Fibroblast of pulmonary artery (primary cell): ENCODE results near the gene SNAPC2.

Experiments used
- DNase-seq: peaks from one replicate; pipeline ENCODE4 v3.0.0-alpha.2; 2010; ENCODE audit warnings: low read depth
- H3K4me3 ChIP-seq: replicated peaks from 2 replicates; pipeline ENCODE4 v1.5.1; 2011; ENCODE audit warnings: low read depth, mild to moderate bottlenecking, control low read depth, low read length, moderate library complexity
- CTCF ChIP-seq: IDR thresholded peaks from 2 replicates; pipeline ENCODE4 v1.5.1; 2011; ENCODE audit warnings: mild to moderate bottlenecking, control low read depth, low read length, inconsistent platforms; ENCODE audit errors: missing control alignments

The SNAPC2 gene

GRCh38 chr19:7900931-7901330, 19.2 kb upstream of the SNAPC2 start:
- no peak for TF ChIP-seq CTCF
- no peak overlapping the region for H3K4me3 ChIP-seq
- no peak for DNase-seq

GRCh38 chr19:7901337-7901736, 18.8 kb upstream of the SNAPC2 start:
- DNase-seq: no peak
- TF ChIP-seq CTCF: no peak
- H3K4me3 ChIP-seq: no peak overlapping the region

- H3K4me3 ChIP-seq: peak overlapping the region; percentile 68
- no peak for DNase-seq
- TF ChIP-seq CTCF: no peak
Measured at GRCh38 chr19:7902796-7903243, 17.3 kb upstream of the SNAPC2 start.

GRCh38 chr19:7903244-7904073, 16.7 kb upstream of the SNAPC2 start, which contains the start of gene MAP2K7:
Gene MAP2K7 (plus strand): TSS chr19:7903877. CDS start chr19:7903945, 68 bp downstream.
- H3K4me3 ChIP-seq: peak within 1 kb of the TSS; percentile 83
- peak; percentile 39 for TF ChIP-seq CTCF
- peak; percentile 100 for DNase-seq

GRCh38 chr19:7904074-7905020, 15.8 kb upstream of the SNAPC2 start:
- H3K4me3 ChIP-seq: peak overlapping the region; percentile 83
- DNase-seq: no peak
- TF ChIP-seq CTCF: no peak

GRCh38 chr19:7905268-7905667, 14.9 kb upstream of the SNAPC2 start:
- no peak for DNase-seq
- no peak for TF ChIP-seq CTCF
- peak overlapping the region; percentile 83 for H3K4me3 ChIP-seq
